Gastrocnemius medialis (tissue), 4 donors: ENCODE data around the gene NECTIN2.

Experiments
- CTCF ChIP-seq, 5 experiments: fragments of 450-650 bp in 3 of 5; fragments of 200-600 bp in 2 of 5; sonication (generic) in 2 of 5; IDR thresholded peaks in 4 of 5; conservative IDR thresholded peaks in 1 of 5; 1 replicate in 4 of 5; 2 replicates in 1 of 5; pipeline ENCODE4 v1.5.1; 2016 to 2019; ENCODE audit warnings: antibody characterized with exemption in 5 of 5, mild to moderate bottlenecking in 3 of 5, moderate library complexity in 3 of 5
- POLR2A ChIP-seq, 2 donors: fragments of 450-650 bp; IDR thresholded peaks; one replicate each; pipeline ENCODE4 v1.6.1; 2017; ENCODE audit warnings: antibody characterized with exemption in 2 of 2, mild to moderate bottlenecking in 2 of 2, moderate library complexity in 2 of 2

GRCh38 chr19:44876930-44877535 lies 30.9 kb downstream of the NECTIN2 start:
- TF ChIP-seq CTCF (IDR thresholded peaks at IDR 0.05 in 4 of 5, conservative IDR thresholded peaks at IDR 0.05 in 1 of 5) (no peak), POLR2A (IDR thresholded peaks at IDR 0.05) (no peak)
